ENCODE measurements around the gene TELO2.
"Not testable (repeated sequence)": the region's sequence is repeated elsewhere in the genome, so short reads cannot be mapped to it uniquely, and the experiment has no call there.

Gene TELO2

GRCh38 chr16:1457489-1458245 lies 35.5 kb upstream of the TELO2 start:
- DNase-seq (ENCODE audit: low read depth, low spot score): no peak

GRCh38 chr16:1458336-1458976 lies 34.7 kb upstream of the TELO2 start:
- DNase-seq (ENCODE audit: low read depth, low spot score): no peak

- DNase-seq (ENCODE audit: low read depth, low spot score): no peak
Measured at GRCh38 chr16:1458977-1459341, 34.2 kb upstream of the TELO2 start.

GRCh38 chr16:1459967-1460366 lies 33.2 kb upstream of the TELO2 start:
- no peak for DNase-seq (ENCODE audit: low read depth, low spot score)

GRCh38 chr16:1460602-1461138 lies 32.5 kb upstream of the TELO2 start:
- DNase-seq (ENCODE audit: low read depth, low spot score): no peak

- no peak for DNase-seq (ENCODE audit: low read depth, low spot score)
Measured at GRCh38 chr16:1461146-1461545, 32.0 kb upstream of the TELO2 start.

- no peak for DNase-seq (ENCODE audit: low read depth, low spot score)
Measured at GRCh38 chr16:1464196-1464893, 28.8 kb upstream of the TELO2 start.

- DNase-seq (ENCODE audit: low read depth, low spot score): no peak
Measured at GRCh38 chr16:1464894-1465566, 28.1 kb upstream of the TELO2 start.

GRCh38 chr16:1465567-1465915 lies 27.6 kb upstream of the TELO2 start:
- DNase-seq (ENCODE audit: low read depth, low spot score): no peak

- DNase-seq (ENCODE audit: low read depth, low spot score): no peak
Measured at GRCh38 chr16:1466054-1466453, 27.1 kb upstream of the TELO2 start.

- DNase-seq (ENCODE audit: low read depth, low spot score): peak; percentile 22
Measured at GRCh38 chr16:1466968-1467521, 26.1 kb upstream of the TELO2 start.

- DNase-seq (ENCODE audit: low read depth, low spot score): no peak
Measured at GRCh38 chr16:1468426-1468810, 24.7 kb upstream of the TELO2 start.

GRCh38 chr16:1469141-1469540 lies 24.0 kb upstream of the TELO2 start:
- DNase-seq (ENCODE audit: low read depth, low spot score): not testable (repeated sequence)

- DNase-seq (ENCODE audit: low read depth, low spot score): no peak
Measured at GRCh38 chr16:1469693-1470201, 23.4 kb upstream of the TELO2 start.

- peak; percentile 13 for DNase-seq (ENCODE audit: low read depth, low spot score)
Measured at GRCh38 chr16:1470481-1471251, 22.5 kb upstream of the TELO2 start.

- DNase-seq (ENCODE audit: low read depth, low spot score): no peak
Measured at GRCh38 chr16:1471569-1472194, 21.5 kb upstream of the TELO2 start.

GRCh38 chr16:1472974-1473373 lies 20.2 kb upstream of the TELO2 start:
- no peak for DNase-seq (ENCODE audit: low read depth, low spot score)

- peak; percentile 28 for DNase-seq (ENCODE audit: low read depth, low spot score)
Measured at GRCh38 chr16:1474082-1474795, 18.9 kb upstream of the TELO2 start.

GRCh38 chr16:1474796-1475551 lies 18.2 kb upstream of the TELO2 start, which contains the start of gene CLCN7:
TSS of gene CLCN7 (minus strand) at chr16:1475028. CDS start at chr16:1474974, 54 bp downstream.
- peak; percentile 96 for DNase-seq (ENCODE audit: low read depth, low spot score)

Measured in astrocyte of the hippocampus (primary cell).